Activated CD8-positive, alpha-beta memory T cell treated with anti-CD3 and anti-CD28 coated beads, Interleukin-2, amount 50 U/mL, for 24 hours (primary cell): ENCODE data around the gene PPIL1.

Experiments
- DNase-seq: peaks from one replicate; pipeline ENCODE4 v3.0.0-alpha.2; 2020; ENCODE audit errors: extremely low read depth

The PPIL1 gene

DNA sequence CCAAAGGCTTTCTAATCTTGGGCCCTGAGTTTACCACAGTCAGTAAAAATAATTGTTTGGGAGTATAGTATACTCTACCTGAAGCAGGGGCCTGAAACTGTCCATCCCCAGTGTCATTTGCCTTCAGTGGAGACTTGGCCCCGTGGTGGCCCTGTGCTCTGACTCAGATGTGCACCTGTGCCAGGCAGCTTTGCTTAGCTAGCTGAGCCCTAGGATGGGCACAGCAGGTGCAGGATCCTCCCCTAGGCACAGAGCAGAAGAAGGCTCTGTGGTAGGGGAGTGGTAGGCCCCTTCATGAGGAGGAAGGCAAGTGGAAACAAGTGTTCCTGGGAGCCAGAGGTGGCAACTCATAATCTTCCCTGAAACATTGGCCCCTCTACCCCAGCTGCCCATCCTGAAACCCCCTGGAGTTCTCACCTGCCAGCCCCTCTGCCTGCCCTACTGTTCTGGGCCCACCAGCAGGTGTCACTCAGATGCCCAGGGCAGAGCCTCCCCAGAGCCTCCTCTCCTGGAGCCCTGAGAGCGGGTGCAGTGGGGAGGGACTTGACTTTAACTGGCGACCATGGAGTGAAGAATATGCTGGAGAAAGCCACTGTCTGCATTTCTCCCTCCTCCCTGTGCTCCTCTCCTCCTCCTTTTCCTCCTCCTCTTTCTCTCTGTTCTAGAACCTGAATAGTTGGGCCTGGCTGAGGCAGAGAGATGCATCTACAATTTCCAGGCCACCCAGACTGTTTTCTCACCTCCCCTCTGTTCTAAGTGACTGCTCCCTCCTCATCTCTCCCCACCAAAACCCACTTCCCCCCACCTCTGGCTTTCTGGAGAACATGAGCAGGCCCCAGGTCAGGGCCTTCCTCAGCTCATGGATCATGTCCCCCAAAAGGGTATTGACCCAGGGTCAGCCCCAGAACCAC is 38.2 kb downstream of the PPIL1 start:
- DNase-seq = no peak

DNA sequence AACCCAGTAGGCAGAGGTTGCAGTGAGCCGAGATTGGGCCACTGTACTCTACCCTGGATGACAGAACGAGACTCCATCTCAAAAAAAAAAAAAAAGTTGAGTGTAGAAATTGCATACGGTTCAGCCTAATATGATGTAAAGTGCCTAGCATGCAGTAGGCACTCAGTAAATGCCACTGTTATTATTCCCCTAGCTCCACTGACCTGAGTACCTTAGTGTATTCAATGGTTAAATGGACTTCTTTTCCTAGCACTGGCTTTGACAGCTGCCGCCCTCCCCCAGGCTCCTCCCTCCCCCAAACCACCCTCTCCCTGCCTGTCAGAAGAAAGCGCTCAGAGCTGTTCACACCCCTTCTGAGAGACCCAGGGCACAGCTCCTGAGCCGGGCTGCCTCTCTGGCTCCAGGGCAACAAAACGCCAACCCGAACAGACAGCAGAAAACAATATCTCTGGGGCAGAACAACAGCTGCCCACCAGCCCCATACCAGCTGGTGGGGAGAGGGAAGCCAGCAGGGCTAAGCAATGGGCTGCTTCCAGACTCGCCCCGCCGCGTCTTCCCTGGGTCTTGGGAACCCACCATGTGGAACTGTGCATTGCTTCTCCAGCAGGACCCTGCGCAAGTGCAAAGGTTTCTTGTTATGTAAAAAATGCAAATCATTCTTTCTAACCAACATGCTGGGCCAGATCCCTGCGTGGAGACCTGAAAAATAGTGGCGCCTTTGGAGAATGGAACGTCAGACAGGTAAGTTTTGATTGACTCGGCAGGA is 39.8 kb downstream of the PPIL1 start:
- DNase-seq = no peak

DNA sequence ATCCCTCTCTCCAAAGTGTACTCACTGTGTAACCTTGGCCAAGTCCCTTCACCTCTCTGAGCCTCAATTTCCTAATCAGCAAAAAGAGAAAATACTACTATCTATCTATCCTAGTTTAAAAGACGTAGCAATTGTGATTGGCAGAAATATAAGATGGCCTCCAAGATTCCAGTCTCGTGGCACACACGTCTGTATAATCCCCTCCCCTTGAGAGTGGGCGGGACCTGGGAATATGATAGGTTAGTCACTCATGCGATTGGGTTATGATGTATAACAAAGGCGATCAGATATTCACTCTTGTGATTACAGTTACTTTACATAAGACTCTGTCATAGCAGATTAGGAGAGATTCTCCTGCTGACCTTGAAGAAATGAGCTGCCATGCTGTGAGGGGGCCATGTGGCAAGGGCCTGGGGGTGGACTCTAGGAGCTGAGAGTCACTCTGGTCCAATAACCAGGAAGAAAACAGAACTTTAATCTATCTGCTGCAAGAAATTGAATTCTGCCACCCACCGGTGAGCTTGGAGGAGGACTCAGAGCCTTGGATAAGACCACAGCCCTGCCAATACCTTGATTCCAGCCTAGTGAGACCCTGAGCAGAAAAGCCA is 41.3 kb downstream of the PPIL1 start:
- DNase-seq = no peak

DNA sequence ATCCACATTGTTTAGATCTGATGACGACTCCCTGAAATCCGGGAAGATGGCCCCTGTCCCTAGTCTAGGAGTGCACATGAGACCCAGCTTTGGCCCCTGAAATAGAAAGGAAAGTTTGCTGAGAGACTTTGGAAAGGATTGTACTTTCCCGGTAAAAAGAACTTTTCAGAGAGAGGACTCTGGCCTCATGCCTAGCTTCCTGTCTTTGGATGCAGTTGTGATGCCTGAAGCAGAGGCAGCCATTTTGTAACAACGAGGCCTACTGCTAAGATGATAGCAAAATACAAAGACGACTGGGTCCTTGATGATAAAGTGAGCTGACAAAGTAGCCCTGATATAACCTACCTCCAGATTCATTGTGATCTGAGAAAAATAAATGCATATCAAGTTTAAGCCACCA is 42.3 kb downstream of the PPIL1 start:
- no peak for DNase-seq

DNA sequence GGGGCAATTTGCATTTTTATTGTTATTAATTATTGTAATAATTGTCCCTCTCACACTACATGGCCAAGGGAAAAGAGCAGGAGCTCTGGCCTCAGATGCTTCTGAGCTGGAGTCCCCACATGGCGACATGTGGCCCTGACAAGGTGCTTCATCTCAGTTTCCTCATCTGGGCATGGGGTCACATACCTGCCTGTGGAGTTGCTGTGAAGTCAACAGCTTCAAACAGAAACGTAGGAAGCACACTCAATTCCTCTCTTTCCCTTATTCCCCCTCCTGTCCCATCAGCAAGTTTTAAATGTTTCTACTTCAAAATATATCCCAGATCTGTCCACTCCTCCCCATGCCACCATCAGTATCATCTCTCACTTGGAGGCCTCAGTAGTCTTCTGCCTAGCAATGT is 44.0 kb downstream of the PPIL1 start:
- no peak for DNase-seq

DNA sequence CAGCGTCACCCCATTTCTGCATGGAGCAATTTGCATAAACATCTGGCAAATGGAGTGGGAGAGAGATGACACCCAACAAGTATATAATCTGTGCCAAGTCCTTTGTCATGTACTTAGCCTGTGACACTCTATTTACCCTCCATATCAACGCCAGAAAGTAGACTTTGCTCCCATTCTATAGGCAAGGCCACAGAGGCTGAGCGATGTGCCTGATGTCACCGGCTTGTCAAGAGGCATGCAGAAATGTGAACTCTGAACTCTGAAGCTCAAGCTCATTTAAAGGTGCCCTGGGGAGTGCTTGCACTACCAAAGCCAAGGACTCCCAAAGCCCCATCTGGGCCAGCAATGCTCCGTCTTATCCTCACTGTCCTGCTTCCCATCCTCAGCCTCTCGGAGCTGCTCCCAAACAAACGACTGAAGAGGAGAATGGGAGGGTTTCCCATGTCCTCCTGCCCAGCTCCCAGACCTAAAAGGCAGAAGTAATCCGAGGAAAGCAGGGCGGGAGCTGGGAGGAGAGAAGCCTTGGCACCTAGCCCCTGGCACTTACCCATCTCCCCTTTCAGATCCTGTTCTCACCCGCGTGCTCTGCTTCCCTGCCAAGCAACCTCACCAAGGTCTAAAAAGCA is 44.6 kb downstream of the PPIL1 start:
- DNase-seq = no peak

DNA sequence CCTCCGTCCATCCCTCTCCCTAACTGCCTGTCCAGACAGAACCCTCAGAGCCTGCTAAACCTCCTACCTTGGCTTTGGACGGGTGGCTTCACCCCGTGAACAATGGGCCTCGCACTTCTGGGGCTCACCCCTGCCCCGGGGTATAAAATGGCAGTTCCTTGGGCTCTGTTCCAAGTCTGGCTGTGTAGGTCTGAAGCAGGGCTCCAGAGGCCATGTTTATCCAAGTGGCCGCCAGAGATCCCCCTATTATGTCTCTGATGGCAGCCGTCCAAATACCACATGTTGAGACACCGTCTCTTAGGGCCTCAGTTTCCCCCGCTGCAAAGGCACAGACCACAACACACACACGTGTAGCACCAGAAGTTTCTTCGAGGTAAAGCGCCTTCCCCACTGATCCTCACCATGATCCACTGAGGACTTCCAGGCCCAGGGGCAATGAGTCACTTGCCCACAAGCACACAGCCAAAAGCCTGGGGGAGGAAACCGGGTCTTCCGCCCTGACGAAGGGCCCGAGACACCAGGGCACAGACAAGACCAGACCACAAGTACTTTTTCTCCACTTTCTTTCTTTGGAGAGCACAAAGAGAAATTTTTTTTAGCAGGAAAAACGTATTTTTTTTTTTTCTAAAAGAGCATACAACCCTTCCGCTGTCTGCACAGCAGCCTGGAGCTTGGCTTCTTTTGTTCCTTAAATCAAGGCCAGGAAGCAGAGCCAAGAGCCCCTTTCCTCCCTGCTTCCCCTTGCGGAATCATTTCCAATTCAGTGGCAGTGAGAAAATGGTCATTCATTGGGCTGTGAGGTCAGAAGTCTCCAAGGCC is 47.1 kb downstream of the PPIL1 start:
- DNase-seq = no peak

DNA sequence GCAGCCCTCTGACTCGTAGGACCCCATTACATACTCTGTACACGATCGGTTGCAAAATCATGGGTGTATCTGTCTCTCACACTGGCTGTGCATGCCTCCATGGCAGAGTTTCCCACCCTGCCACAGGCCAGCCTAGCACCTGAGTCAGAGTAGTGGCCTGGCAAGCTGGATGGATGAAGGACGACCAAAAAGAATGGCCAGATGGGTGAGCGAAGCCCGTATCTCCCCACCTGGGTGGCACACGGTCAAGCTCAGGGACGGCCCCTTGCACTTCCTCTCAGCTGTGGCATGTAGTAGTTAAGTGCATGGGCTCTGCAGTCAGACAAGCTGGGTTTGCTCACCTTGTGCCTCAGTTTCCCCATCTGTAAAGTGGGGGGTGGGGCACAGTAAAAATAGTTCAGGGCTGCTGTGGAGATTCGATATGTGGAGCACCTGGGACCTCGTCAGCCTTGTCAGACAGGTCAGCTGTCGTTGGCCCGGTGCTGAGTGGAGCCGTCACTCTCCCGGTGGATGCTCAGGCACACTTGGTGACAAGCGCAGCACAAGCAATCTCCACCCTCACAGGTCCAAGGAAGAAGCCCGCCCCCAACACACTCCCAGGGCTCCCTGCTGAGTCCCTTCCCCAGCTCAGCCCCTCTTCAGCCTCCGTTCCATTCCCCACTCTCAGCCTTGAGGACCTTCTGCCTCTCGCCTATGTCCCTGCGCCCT is 47.9 kb downstream of the PPIL1 start:
- DNase-seq = no peak

DNA sequence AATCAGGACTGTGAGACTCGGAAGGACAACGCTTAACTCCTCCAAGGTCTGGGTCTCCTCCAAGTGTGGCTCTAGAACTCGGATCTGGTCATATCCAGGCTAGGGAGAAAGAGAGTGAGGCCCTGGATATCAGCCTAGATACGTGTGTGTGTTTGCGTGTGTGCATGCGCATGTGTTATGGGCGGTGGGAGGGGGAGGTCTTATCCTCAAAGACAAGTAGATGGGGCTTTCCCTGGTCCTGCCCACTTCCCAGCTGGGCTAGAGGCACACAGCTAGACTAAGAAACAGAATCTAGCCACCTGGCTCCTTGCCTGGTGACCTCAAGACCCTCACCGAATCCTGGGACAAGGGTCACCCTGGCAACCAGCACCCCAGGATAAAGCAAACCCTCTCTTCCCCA is 48.6 kb downstream of the PPIL1 start:
- no peak for DNase-seq

DNA sequence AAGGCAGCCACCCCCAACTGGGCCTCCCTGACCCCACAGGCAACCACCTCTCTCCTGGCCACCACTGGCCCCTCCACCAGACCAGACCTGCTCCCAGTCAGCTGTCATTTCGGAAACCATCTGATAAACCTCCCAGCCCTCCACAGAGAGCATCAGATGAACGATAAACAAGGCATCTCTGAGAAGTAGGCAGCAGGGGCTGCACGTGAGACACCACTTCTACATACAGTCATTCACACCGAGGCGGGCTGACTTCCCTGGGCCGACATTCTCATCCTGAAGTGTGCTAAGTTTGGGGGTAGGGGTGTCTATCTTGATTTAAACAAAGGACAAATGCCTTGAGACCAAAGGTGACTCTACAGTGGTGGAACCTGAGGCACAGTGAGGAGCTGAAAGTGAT is 49.2 kb downstream of the PPIL1 start:
- no peak for DNase-seq

DNA sequence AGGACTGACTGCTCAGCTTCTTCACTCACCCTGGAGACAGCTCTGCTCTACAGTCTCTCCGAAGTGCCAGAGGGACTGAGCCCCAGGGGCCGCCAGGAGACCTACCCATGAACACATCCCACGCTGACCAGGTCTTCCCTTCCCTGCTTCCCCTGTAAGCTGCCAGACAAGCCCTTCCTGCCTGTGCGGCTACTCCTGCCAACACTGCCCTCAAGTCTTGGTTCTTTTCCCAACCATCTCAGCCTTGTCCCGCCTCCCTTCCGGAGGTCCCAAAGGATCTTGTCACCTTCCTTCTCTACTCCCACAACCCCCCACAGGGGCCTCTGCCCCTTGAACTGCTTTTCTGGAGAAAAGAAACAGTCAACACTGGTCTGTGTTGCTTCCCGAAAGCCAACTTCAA is 50.4 kb downstream of the PPIL1 start:
- DNase-seq = no peak

DNA sequence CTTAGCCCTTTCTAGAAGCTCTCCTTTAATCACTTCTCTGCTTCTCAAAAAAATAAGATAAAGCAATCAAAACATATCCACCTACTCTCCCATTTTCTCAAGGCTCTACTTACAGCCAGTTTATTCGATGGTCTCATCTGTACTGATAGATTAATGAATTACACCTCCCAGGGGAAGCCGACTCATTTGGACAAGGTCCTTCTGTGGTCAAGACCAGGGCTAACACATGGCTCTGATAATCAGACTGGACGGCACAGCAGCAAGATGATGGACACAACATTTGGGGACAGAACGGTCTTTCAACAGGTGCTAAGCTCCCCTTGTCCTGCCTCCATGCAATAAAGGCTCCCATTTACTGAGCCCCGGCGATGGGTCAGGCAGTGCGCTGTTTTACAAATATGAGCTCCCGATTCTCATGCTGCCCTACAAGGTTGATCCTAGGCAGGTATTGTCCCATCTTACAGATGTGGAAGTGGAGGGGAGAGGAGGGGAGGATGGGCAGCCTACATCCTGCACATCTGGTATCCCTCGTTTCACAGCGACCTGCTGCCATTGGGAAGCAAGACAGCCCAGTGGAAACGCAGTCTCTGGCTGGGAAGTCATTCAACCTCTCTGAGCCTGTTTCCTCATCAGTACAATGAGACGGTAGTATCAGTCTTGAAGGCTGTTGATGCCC is 51.0 kb downstream of the PPIL1 start:
- no peak for DNase-seq

DNA sequence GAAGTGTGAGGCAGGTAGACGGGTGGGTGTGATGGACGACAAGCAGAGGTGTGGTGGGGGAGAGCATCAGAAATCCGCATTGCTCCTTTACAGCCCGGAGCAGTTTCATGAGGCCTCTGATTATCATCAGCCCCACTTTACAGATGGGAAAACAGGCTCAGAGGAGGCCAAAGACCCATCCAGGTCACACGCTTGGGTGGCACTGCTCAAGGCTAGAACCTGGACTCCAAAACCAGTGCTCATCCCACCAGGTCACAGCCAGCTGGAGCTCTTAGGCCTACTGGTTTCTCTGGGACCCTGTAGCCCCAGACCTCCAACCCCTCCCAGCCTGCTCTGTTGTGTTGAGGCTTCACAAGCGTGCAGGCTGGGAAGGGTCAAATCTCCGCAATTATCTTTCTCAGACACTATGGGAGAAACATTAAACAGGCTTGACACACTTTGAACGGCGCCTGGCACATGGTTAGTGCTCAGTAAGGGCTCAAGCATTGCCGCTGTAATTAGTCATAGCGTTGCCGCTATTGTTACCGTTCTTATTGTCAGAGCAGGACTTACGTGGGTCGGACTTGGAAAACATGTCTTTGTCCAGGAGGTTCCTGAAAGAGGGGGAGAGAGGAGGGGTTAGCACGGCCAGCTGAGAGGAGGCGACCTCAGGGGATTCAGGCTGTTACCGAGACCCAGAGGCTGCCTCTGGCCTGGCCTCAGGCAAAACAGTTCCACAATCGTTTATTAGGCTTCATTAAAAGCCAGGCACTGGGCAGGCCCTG is 51.9 kb downstream of the PPIL1 start:
- no peak for DNase-seq

DNA sequence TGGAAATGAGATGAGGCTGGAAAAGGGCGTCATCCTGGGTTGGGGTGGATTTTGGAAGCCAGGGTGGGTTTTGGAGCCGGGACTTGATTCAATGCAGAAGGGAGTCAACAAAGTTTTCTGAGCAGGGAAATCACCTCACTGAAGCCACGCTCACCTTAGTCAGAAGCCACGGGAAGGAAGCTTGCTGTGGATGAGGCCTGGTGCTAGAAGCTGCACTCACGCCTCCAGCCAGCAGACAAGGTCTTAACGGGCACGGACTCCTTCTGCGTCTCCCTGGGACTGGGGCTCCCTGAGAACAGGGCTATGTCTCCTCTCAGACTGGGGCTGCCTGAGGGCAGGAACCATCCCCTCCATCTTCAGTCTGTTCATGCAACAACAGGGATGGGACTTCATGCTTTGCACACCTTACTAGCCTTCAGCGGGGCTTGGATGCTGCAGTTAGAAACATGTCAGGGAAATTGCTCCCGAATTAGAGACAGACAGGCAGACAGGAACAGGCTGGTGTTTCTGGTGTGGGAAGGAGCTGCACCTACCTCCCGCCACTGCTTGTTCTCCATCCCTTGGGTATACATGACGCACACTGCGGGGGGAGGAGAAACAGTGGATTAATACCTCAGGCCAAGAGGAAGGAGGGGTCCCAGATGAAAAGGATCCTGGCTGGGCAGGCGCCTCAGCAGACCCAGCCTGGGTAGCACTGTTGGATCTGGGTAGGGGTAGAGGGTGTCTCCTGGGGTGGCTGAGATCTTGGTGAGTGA is 52.8 kb downstream of the PPIL1 start:
- DNase-seq = no peak

DNA sequence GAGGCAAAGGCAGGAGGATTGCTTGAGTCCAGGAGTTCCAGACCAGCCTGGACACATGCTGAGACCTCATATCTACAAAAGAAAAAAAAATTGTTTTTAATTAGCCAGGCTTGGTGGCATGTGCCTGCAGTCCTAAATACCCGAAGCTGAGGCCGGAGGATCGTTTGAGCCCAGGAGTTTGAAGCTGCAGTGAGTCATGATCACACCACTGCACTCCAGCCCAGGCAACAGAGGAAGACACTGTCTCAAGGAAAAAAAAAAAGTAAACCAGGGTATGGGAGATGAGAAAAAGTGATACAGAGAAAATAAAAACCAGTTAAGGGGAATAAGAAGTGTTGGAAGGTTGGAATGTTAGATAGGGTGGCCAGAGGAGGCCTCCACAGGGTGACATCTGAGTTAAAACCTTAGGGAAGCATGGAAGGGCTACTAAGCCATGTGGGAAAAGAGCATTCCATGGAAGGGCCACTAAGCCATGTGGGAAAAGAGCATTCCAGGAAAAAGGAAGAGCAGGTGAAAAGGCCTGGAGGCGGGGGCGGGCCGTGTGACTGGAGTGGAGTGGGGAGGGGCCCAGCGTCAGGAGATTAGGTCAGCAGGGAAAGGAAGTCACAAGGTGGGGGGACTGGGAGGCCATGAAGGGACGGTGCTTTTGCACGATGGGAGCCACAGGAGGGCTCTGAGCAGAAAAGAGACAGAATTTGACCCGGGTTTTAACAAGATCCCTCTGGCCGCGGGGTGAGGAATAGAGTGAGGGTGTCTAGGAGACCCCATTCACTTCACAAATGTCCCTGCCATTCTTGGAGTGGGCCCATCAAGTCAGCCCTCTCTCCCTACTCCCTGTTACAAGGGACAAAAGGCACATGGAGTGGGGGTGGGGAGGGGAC is 53.7 kb downstream of the PPIL1 start:
- no peak for DNase-seq

DNA sequence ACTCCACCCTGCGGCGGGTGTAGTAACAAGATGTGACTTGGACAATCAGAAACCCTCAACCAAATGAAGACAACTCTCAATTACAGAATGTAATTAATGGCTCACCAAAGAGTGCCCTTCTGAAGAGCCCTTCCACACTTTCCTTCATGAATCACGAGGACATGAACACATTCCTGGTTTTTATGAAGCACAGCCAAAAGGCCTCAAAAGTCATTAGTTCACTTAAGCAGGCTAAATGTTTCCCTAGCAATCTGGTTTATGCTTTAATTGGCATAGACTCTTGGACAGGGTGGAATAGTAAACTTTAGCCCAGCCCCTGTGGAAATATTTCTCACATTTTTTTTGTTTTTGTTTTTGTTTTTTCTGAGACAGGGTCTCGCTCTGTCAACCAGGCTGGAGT is 55.8 kb downstream of the PPIL1 start:
- DNase-seq = no peak

DNA sequence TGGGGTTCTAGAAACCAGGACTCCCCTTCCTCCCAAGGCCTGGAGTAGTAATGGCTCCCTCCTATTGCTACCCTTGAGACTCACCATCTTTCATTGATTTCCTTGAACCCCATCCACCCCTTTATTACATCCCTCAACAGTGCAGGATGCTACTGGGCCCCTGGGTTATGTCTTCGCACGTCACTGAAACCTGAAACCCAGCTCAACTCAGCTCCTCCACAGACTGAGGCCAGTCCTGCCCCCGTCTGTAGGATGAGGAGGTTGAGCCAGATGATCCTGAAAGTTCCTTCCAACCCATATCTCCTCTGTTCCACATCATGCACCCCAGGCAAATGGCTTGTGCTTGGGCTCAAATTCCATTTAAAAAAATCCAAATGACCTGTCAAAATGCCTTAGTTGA is 56.8 kb downstream of the PPIL1 start:
- no peak for DNase-seq
